ENCODE measurements around the gene KANK4.

The KANK4 gene

DNA sequence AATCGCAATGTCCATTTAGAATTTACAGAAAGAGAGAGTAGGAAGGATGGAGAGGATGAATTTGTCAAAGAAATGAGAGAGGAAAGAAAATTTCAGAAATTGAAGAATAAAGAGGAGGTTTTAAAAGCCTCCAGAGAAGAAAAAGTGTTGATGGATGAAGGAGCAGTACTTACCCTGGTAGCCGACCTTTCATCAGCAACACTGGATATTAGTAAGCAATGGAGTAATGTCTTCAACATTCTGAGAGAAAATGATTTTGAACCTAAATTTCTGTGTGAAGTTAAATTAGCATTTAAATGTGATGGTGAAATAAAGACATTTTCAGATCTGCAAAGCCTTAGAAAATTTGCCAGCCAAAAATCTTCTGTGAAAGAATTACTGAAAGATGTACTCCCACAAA is 112.0 kb downstream of the KANK4 start:
- DNase-seq (ENCODE audit: low spot score), result no peak

DNA sequence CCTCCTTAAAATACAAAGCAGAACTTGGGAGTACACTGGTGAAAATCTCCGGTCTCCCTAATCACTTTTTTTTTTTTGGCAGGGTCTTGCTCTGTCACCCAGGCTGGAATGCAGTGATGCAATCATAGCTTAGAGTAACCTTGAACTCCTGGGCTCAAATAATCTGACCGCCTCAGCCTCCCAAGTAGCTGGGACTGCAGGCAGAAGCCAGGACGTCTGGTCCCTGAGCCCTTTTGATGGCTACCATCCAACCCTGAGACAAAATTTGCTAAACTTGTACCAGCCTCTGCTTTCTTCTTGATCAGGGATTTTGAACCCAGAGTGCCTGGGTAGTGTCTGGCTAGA is 120.5 kb downstream of the KANK4 start:
- no peak for DNase-seq (ENCODE audit: low spot score)

DNA sequence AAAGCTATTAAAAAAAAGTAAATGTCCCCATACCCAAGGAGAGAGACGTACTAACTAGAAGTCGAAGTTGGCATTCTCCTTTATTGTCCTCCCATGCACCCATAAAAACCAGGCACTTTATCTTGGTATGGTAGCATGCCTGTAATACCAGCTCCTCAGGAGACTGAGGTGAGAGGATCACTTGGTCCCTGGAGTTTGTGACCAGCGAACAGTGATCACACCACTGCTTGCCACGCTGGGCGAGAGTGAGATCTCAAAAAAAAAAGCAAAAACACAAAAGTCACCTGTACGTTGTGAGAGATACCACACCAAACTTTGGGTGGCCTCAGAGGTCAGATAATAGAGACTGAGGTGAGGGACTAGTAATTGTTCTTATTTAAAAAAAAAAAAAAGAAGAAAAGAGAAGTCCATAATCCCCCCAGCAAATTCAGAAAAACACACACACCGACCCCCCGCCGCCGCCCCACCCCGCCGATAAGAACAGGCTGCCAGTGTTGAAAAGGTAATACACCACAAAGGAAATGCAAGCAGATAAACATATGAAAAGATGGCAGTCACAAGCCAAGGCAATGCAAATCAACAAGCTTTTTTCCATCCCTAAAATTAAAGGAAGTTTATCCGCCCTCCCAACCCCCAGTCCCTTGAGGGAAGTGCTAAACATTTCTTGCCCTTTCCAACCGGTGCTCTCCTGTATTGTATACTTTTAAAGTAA is 121.0 kb downstream of the KANK4 start:
- DNase-seq (ENCODE audit: low spot score), result no peak

DNA sequence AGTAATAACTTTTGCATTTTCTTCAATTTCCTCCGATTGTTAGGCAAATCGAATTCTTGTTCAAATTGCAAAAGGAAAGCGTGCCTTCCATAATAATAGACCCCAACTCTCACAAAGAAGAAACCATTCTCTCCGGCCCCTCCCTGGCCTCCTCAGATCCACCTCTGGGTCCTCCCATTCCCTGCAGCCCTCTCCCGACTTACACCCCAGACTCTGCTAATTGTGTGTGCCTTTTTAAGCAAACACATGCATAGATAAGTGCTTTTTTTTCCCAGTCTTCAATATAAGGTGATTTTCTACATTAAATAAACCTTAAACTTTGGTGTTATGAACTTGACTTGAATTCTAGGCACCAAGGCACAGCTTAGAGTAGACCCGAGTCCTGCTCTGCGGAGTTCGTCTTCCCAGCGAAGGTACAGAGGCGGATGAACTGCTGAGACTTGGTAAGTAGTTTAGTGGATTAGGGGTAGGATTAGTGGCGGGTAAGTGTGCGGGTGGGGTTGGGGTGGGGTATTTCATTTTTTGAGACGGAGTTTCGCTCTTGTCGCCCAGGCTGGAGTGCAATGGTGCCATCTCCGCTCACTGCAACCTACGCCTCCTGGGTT is 123.0 kb downstream of the KANK4 start:
- no peak for DNase-seq (ENCODE audit: low spot score)

DNA sequence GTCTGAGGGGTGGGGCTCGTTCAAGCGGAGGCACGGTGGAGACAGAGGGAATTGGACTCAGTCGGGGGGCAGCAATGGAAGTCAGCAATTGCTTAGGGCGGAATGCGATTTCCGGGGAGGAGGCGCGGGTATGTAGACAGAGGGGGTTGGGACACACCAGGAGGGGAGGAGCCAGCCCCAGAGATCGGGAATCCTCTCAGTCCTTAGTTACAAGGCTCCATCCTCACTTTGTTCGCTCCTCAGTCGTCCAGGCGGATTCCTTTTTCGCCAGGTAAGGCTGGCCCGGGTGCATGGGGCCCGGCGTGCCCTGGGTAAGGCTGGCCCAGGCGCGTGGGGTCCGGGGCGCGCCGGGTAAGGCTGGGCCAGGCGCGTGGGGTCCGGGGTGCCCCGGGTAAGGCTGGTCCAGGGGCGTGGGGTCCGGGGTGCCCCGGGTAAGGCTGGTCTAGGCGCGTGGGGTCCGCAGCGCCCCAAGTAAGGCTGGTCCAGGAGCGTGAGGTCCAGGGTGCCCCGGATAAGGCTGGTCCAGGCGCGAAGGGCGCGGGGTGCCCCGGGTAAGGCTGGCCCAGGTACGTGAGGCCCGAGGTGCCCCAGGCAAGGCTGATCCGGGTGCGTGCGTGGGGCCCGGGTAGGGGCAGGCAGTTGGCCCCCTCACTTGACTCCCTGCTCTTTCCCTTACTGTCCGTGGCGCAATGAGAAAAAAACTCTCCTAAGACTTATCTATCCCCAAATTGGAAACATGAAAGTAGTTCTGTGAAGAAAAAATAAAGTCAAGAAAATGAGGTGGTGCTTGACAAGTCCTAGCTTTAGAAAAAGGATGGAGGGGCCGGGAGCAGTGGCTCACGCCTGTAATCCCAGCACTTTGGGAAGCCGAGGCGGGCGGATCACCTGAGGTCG is 124.3 kb downstream of the KANK4 start, which contains the start of gene L1TD1:
Gene L1TD1 (plus strand): TSS at position 199 of the 894 bp plus-strand sequence. CDS start 11,780 bp downstream, outside the sequence.
- DNase-seq (ENCODE audit: low spot score), result no peak

DNA sequence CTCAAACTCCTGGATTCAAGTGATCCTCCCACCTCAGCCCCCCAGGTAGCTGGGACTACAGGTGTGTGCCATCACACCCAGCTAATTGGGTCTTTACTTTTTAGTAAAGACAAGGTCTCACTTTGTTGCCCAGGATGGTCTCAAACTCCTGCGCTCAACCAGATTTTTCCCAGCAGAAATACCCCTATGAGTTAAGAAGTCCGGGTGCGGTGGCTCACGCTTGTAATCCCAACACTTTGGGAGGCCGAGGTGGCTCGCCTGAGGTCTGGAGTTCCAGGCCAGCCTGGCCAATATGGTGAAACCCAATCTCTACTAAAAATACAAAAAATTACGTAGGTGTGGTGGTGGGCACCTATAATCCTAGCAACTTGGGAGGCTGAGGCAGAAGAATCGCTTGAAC is 131.1 kb downstream of the KANK4 start:
- no peak for DNase-seq (ENCODE audit: low spot score)

DNA sequence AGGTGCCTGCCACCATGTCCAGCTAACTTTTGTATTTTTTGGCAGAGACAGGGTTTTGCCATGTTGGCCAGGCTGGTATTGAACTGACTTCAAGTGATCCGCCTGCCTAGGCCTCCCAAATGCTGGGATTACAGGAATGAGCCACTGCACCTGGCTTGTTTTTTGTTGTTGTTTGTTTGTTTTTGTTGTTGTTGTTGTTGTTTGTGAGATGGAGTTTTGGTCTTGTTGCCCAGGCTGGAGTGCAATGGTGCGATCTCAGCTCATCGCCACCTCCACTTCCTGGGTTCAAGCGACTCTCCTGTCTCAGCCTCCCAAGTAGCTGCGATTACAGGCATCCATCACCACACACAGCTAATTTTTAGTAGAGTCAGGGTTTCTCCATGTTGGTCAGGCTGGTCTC is 131.7 kb downstream of the KANK4 start:
- DNase-seq (ENCODE audit: low spot score), result no peak
